Fibroblast of lung (primary cell): ENCODE data around the gene TANC1.

Source experiments
- EZH2 ChIP-seq: IDR thresholded peaks from 2 replicates; pipeline ENCODE4 v1.5.1; 2012; ENCODE audit warnings: low read length, control low read depth, mild to moderate bottlenecking; ENCODE audit errors: missing control alignments
- TF ChIP-seq, protein P1 (sequence below), 2 donors: IDR thresholded peaks in 1 of 2; conservative IDR thresholded peaks in 1 of 2; 1 replicate in 1 of 2; 2 replicates in 1 of 2; pipeline ENCODE4 v1.5.1; 2011 to 2012; ENCODE audit warnings: low read length in 2 of 2, control low read depth in 1 of 2, inconsistent platforms in 1 of 2, low read depth in 1 of 2, mild to moderate bottlenecking in 1 of 2

DNA sequence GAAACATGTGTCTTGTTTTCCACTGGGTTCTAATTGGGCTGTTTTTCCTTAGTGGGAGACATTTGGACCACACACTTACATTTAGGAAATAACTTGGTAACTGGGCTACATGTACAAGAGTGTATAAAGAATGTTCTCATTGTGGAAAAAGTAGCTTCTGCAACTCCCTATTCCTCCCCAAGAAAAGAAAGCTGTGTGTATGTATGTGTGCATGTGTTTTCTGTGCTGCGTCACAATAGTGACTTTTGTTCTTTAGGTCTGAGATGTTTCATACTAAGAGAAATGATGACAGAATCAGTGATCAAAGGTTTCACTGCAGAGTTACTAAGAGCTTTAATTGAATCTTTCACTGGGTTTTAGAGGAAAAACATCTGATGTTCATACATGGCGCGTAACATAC is 82.7 kb downstream of the TANC1 start:
- TF ChIP-seq, protein P1, sequence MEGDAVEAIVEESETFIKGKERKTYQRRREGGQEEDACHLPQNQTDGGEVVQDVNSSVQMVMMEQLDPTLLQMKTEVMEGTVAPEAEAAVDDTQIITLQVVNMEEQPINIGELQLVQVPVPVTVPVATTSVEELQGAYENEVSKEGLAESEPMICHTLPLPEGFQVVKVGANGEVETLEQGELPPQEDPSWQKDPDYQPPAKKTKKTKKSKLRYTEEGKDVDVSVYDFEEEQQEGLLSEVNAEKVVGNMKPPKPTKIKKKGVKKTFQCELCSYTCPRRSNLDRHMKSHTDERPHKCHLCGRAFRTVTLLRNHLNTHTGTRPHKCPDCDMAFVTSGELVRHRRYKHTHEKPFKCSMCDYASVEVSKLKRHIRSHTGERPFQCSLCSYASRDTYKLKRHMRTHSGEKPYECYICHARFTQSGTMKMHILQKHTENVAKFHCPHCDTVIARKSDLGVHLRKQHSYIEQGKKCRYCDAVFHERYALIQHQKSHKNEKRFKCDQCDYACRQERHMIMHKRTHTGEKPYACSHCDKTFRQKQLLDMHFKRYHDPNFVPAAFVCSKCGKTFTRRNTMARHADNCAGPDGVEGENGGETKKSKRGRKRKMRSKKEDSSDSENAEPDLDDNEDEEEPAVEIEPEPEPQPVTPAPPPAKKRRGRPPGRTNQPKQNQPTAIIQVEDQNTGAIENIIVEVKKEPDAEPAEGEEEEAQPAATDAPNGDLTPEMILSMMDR (conservative IDR thresholded peaks at IDR 0.05 in 1 of 2, IDR thresholded peaks at IDR 0.05 in 1 of 2; ENCODE audit: low read depth in 1 of 2, low read length in 2 of 2) = no peak
- TF ChIP-seq EZH2 = no peak
